OCI-LY7 (cell line): ENCODE data around the gene B3GALT4. TPM values are rescaled to one million over a fixed set of nuclear protein-coding genes. Genes with fewer than 3 reads are reported as not detected.
A peak's percentile ranks its signal among the peaks of the same experiment; 100 is the strongest.

Experiments
- BruUV-seq: library from RNA; stranded (reverse); fragments of 400-500 nt; replicated peaks from 2 replicates; lab custom pipeline; 2021; lab: Mats Ljungman, UMichigan
- CTCF ChIA-PET: fragments of 300-600 bp; sonication (Branson Sonifier 250); formaldehyde crosslinking; loops from one replicate; lab custom pipeline; 2022; ENCODE audit warnings: antibody characterized with exemption; ENCODE audit not compliant: unreplicated experiment; lab: Charles Lee
- POLR2A ChIA-PET: fragments of 300-600 bp; sonication (Branson Sonifier 250); formaldehyde crosslinking; loops from one replicate; lab custom pipeline; 2022; ENCODE audit warnings: antibody characterized with exemption; lab: Charles Lee
- DNase-seq: peaks from one replicate; pipeline ENCODE4 v3.0.0-alpha.2; 2015; ENCODE audit warnings: low spot score
- H2AFZ ChIP-seq: fragments of 200-600 bp; sonication (generic), shearing (Covaris generic); 2 replicates; pipeline ENCODE4 v1.6.1; 2014; ENCODE audit warnings: mild to moderate bottlenecking, antibody characterized with exemption, low read length, moderate library complexity
- H3K27ac ChIP-seq: fragments of 200-600 bp; sonication (generic); 2 replicates; pipeline ENCODE4 v1.5.1; 2014; ENCODE audit warnings: mixed run types, low read depth, mild to moderate bottlenecking, moderate library complexity, low read length, inconsistent platforms; ENCODE audit not compliant: poor library complexity, severe bottlenecking
- H3K36me3 ChIP-seq: fragments of 200-600 bp; sonication (generic); 2 replicates; pipeline ENCODE4 v1.6.1; 2014; ENCODE audit warnings: mild to moderate bottlenecking, antibody characterized with exemption, low read length, moderate library complexity, mixed read lengths; ENCODE audit not compliant: insufficient read depth
- H3K4me1 ChIP-seq: fragments of 200-600 bp; sonication (generic); 2 replicates; pipeline ENCODE4 v1.5.1; 2014; ENCODE audit warnings: mild to moderate bottlenecking, low read length; ENCODE audit not compliant: insufficient read depth, poor library complexity, severe bottlenecking
- H3K4me2 ChIP-seq: fragments of 200-600 bp; sonication (generic); 2 replicates; pipeline ENCODE4 v1.6.1; 2014; ENCODE audit warnings: mild to moderate bottlenecking, low read length
- H3K4me3 ChIP-seq: fragments of 200-600 bp; sonication (generic); 2 replicates; pipeline ENCODE4 v1.5.1; 2014; ENCODE audit warnings: mild to moderate bottlenecking, low read depth, low read length; ENCODE audit not compliant: poor library complexity, severe bottlenecking
- H3K79me2 ChIP-seq: fragments of 200-600 bp; sonication (generic); 2 replicates; pipeline ENCODE4 v1.6.1; 2016; ENCODE audit warnings: low read depth, mild to moderate bottlenecking, low read length, moderate library complexity, mixed read lengths; ENCODE audit not compliant: insufficient read depth
- H3K9me2 ChIP-seq: fragments of 200-600 bp; sonication (generic); 2 replicates; pipeline ENCODE4 v1.6.1; 2016; ENCODE audit warnings: mild to moderate bottlenecking, low read length, mixed read lengths; ENCODE audit not compliant: insufficient read depth
- H3K9me3 ChIP-seq: fragments of 200-600 bp; sonication (generic); 2 replicates; pipeline ENCODE4 v1.6.1; 2014; ENCODE audit warnings: mild to moderate bottlenecking, mixed run types, low read length, mixed read lengths
- H4K20me1 ChIP-seq: fragments of 200-600 bp; sonication (generic); 2 replicates; pipeline ENCODE4 v1.6.1; 2014; ENCODE audit warnings: mild to moderate bottlenecking, antibody characterized with exemption, low read length, moderate library complexity, mixed read lengths; ENCODE audit not compliant: insufficient read depth
- EZH2phosphoT487 ChIP-seq: fragments of 200-600 bp; sonication (generic); IDR thresholded peaks from 2 replicates; pipeline ENCODE4 v1.6.1; 2018; ENCODE audit warnings: low read depth, borderline replicate concordance, mild to moderate bottlenecking, mixed run types, antibody characterized with exemption, low read length, moderate library complexity, mixed read lengths
- intact Hi-C: fragments of 100-400 bp; cut with micrococcal nuclease; formaldehyde crosslinking; loops from one replicate; pipeline ENCODE4 v1.10.0; 2022; ENCODE audit not compliant: unreplicated experiment
- total RNA-seq, 2 experiments: library from RNA; depleted of rRNA in 1 of 2; stranded (reverse); fragments of >200 nt in 1 of 2; shearing (Covaris generic) in 1 of 2; gene quantifications; 2 replicates each; pipeline ENCODE4 v1.2.3, GENCODE V29; 2014 to 2022
- TF ChIP-seq, protein P1 (sequence below): fragments of 200-600 bp; sonication (generic); conservative IDR thresholded peaks from 2 replicates; pipeline ENCODE4 v1.5.1; 2014; ENCODE audit warnings: mild to moderate bottlenecking, antibody characterized with exemption, low read length, moderate library complexity, mixed read lengths

B3GALT4 gene
- total RNA-seq, 2 experiments from 2014 or later, result 14.1 to 14.2 TPM

DNA sequence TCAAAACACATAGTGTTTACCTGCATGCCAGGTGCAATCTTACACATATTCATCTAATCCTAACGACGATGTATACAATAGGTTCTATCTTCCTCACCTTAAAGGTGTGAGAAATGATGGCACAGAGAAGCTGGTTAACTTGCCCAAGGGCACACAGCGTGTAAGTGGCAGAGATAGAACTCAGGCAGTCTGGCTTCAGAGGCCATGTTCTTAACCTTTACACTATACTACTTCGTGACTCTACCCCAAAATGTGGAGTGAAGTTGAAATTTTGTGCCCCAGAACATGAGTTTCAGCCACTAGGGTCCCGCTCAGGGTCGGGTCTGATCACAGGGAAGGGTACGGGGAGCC is 5.8 kb upstream of the B3GALT4 start:
- TF ChIP-seq EZH2phosphoT487, result no peak
- TF ChIP-seq, protein P1, sequence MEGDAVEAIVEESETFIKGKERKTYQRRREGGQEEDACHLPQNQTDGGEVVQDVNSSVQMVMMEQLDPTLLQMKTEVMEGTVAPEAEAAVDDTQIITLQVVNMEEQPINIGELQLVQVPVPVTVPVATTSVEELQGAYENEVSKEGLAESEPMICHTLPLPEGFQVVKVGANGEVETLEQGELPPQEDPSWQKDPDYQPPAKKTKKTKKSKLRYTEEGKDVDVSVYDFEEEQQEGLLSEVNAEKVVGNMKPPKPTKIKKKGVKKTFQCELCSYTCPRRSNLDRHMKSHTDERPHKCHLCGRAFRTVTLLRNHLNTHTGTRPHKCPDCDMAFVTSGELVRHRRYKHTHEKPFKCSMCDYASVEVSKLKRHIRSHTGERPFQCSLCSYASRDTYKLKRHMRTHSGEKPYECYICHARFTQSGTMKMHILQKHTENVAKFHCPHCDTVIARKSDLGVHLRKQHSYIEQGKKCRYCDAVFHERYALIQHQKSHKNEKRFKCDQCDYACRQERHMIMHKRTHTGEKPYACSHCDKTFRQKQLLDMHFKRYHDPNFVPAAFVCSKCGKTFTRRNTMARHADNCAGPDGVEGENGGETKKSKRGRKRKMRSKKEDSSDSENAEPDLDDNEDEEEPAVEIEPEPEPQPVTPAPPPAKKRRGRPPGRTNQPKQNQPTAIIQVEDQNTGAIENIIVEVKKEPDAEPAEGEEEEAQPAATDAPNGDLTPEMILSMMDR, result peak; percentile 20; the same call in 1 of the 2 replicates
- peaks cover 78% of the 10 kb centered on the region for H3K36me3 ChIP-seq
- intact Hi-C loops, result loop anchor here (1.0 kb wide), 1 partner anchor 22 kb away; no protein-coding TSS in a partner anchor
- peak overlapping the region; percentile 93 for H3K4me2 ChIP-seq
- H3K4me3 ChIP-seq, result peak overlapping the region; percentile 97
- peaks cover 31% of the 10 kb centered on the region for H4K20me1 ChIP-seq
- ChIA-PET CTCF (interaction anchor here (0.6 kb wide), 2 partner anchors 25 to 26 kb away, joined by 3 to 4 read pairs; no protein-coding TSS in a partner anchor), POLR2A (interaction anchor here (0.9 to 2.5 kb wide), 15 partner anchors 8 to 440 kb away, joined by 3 to 19 read pairs (median 5); partner anchors contain the start of genes PFDN6, RGL2, UQCC2 and WDR46)
- BruUV-seq, result no TSS peak
- no peaks in the 10 kb centered on the region for H3K9me2 ChIP-seq
- no peaks in the 10 kb centered on the region for H3K9me3 ChIP-seq
- peak overlapping the region; percentile 88 for H2AFZ ChIP-seq
- peaks cover 37% of the 10 kb centered on the region for H3K4me1 ChIP-seq
- peak overlapping the region; percentile 93 for H3K27ac ChIP-seq
- peaks cover 55% of the 10 kb centered on the region for H3K79me2 ChIP-seq
- no peak for DNase-seq

DNA sequence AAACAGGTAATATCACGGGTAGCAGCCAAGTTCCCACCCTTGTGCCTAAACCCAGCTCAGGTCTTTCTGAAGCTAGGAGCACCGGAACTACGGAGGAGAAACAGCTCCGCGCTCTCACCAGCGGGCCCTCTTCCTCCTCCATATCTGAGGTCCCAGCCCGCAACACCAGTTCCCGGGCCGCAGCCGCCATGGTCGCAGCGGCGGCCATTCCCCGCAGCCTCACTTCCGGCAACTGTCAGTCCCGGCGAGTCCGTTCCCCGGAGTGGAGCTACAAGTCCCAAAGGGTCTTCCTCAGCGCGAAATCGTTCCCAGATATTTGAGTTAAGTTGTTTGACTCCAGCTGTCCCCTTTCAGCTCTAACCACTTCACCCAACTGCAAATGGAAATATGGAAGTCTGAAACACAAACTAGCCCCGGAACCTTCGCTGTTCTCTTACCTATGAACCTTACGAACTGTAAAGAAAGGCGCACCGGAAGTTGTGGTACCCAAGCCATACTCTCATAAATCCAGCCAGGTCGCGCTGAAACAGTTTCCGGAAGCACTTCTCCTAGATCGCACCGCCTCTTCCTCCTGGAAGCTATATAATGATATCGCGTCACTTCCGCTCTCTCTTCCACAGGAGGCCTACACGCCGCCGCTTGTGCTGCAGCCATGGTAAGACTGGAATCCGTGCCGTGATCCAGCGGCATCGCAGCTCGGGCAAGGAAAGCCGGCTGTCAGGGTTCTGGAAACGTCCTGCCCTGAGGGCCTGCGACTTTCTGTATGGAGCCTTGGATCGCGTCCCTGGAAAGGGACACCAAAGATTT is 5.3 kb upstream of the B3GALT4 start, which contains the start of the genes RPS18 and VPS52:
Gene RPS18 (plus strand): TSS at position 608 of the 807 bp plus-strand sequence. CDS start 45 bp downstream, at position 653.
Gene VPS52 (minus strand): TSS at position 409 of the 807 bp plus-strand sequence. CDS start 201 bp downstream, at position 208.
- H3K4me3 ChIP-seq, result peak within 1 kb of the TSS; percentile 97
- peaks cover 55% of the 10 kb centered on the region for H3K79me2 ChIP-seq
- no peaks in the 10 kb centered on the region for H3K9me3 ChIP-seq
- peaks cover 31% of the 10 kb centered on the region for H4K20me1 ChIP-seq
- peaks cover 78% of the 10 kb centered on the region for H3K36me3 ChIP-seq
- POLR2A ChIA-PET, result interaction anchor here (0.5 to 2.5 kb wide), 19 partner anchors 9 to 1046 kb away, joined by 3 to 19 read pairs (median 4); partner anchors contain the start of genes PFDN6, RGL2, UQCC2 and WDR46
- BruUV-seq, result TSS peak; percentile 91
- TF ChIP-seq, protein P1, result no peak; the same call in 1 of the 2 replicates
- TF ChIP-seq EZH2phosphoT487, result no peak
- peaks cover 43% of the 10 kb centered on the region for H3K4me1 ChIP-seq
- no peaks in the 10 kb centered on the region for H3K9me2 ChIP-seq
- peak within 1 kb of the TSS; percentile 93 for H3K4me2 ChIP-seq
- H2AFZ ChIP-seq, result peak within 1 kb of the TSS; percentile 88
- peak; percentile 99 for DNase-seq
- intact Hi-C loops, result loop anchor here (1.0 to 2.0 kb wide), 2 partner anchors 22 to 71 kb away; partner anchors contain the start of genes RXRB and SLC39A7
- H3K27ac ChIP-seq, result peak within 1 kb of the TSS; percentile 93
- CTCF ChIA-PET, result interaction anchor here (0.6 kb wide), 2 partner anchors 25 kb away, joined by 3 to 4 read pairs; no protein-coding TSS in a partner anchor
